Fibroblast of gingiva (primary cell): Measurements from ENCODE around the gene SLC35D2.
A peak's percentile ranks its signal among the peaks of the same experiment; 100 is the strongest.
"Not testable (repeated sequence)": the region's sequence is repeated elsewhere in the genome, so short reads cannot be mapped to it uniquely, and the experiment has no call there.

Source experiments
- DNase-seq: peaks from one replicate; pipeline ENCODE4 v3.0.0-alpha.2; 2011; ENCODE audit warnings: low read depth

Gene SLC35D2

GRCh38 chr9:96309850-96310249 is 73.7 kb downstream of the SLC35D2 start:
- DNase-seq: no peak

DNA sequence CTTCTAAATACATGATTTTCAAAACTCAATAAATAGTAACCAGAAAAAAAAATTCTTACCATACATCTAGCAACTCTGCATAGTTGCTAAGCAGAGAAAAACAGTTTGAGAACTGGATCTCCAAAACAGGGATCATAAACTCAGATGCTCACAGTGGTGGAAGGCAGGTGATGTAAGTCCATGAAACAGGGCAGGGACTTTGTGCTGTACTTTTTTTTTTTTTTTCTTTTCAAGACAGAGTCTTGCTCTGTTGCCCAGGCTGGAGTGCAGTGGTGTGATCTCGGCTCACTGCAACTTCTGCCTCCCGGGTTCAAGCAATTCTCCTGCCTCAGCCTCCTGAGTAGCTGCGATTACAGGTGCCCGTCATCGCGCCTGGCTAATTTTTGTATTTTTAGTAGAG is 76.6 kb downstream of the SLC35D2 start:
- DNase-seq: not testable (repeated sequence)

- no peak for DNase-seq
Measured at GRCh38 chr9:96305171-96305570, 78.3 kb downstream of the SLC35D2 start.

GRCh38 chr9:96304230-96304629 is 79.3 kb downstream of the SLC35D2 start:
- DNase-seq: no peak

DNA sequence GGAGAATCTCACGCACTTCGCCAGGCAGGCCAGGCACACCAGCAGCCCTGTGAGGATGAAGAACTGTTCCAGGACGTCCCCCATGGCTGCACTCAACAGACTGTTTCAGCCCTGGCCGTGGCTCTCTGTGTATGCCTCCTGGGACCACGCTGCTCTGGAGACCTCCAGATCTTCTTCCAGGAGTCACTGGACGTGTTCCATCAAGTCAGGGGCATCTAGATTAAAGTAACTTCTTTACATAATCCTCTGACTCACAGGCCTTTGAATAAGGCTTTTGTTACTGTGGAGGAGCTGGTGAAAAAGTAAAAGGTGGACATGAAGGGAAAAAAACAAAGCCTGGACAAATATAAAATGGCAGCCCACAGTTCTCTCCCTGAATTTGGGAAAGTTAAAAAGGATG is 81.5 kb downstream of the SLC35D2 start, which contains the start of gene HSD17B3:
Gene HSD17B3, minus strand, starts transcription at position 156 of the 400 bp plus-strand sequence. Its CDS starts 72 bp downstream, at position 84.
- no peak for DNase-seq

GRCh38 chr9:96299823-96300222 is 83.7 kb downstream of the SLC35D2 start:
- peak; percentile 23 for DNase-seq

DNA sequence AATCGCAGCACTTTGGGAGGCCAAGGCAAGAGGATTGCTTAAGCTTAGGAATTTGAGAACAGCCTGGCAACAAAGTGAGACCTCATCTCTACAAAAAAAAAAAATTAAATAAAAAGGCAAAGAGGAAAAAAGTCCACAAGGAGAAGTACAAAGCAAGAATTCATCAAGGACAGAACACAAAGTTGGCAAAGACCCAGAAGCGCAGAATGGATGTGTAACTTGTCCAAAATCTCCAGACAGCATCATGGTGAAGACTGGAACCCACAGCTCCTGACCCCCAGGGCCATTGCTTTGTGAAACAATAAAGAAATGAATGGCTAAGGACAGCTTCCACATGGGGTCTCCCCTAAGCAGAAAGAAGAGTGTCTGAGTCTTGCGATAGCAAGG is 89.4 kb downstream of the SLC35D2 start:
- no peak for DNase-seq

DNA sequence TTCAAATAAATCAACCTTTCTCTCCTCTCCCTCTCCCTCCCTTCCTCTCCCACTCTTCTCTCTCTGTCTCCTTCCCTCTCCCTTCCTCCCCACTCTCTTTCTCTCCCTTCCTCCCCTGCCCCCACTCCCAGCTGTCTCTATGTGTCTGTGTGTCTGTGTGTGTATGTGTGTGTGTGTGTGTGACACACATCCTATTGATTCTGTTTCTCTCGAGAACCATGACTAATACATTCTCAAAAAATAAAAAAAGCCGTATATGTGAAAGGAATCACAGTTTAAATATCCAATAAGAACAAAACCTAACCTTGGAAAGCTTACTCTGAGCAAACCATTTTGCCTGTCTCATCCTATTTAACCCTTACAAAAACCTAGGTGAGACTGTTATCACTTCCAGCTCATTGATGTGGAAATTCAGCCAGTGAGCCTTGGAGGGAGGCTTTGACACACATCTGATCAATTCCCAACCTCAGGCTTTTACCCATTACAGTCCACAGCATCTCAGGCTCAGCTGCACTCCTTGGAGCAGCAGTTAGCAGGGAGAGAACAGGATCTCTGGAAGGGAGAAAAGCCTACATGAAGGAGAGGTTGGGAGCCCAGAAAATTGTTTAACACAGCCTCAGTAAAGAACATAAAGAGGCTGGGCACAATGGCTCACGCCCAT is 89.9 kb downstream of the SLC35D2 start:
- DNase-seq: no peak

- no peak for DNase-seq
Measured at GRCh38 chr9:96289392-96289791, 94.1 kb downstream of the SLC35D2 start.

- DNase-seq: no peak
Measured at GRCh38 chr9:96281641-96282040, 101.9 kb downstream of the SLC35D2 start.

DNA sequence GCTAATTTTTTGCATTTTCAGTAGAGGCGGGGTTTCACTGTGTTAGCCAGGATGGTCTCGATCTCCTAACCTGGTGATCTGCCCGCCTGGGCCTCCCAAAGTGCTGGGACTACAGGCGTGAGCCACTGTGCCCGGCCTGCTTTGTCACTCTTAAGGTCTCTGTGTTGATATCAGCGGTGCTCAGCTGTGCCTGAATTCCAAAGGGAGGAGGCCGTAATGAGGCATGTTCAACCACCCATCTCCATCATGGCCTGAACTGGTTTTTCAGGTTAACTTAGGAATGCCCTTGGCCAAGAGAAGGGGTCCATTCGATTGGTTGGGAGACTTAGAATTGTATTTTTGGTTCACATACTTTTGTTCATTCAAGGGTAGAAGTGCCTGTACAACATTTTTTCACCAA is 103.6 kb downstream of the SLC35D2 start:
- no peak for DNase-seq

DNA sequence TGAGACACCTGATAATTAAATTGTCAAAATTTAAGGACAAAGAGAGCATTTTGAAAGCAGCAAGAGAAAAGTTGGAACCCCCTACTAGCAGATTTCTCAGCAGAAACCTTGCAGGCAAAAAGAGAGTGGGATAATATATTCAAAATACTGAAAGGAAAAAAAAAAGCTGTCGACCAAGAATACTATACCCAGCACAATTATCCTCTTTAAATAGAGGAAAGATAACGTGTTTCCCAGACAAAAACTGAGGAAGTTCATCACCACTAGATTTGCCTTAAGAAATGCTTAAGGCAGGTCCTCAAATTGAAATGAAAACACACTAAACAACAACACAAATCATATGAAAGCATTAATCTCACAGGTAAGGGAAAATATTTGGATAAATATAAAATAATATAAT is 108.6 kb downstream of the SLC35D2 start:
- no peak for DNase-seq
